ENCODE data around the gene NACC2.

GRCh38 chr9:136007934-136008692 is 87.0 kb downstream of the NACC2 start:
- no peak for TF ChIP-seq CTCF (IDR thresholded peaks at IDR 0.05)
- no peak for TF ChIP-seq POLR2AphosphoS5 (IDR thresholded peaks at IDR 0.05; ENCODE audit: low read depth, low read length)
- TF ChIP-seq TAF1 (IDR thresholded peaks at IDR 0.05; ENCODE audit: borderline replicate concordance, low read depth, low read length), result no peak
- no peak for TF ChIP-seq EZH2phosphoT487 (IDR thresholded peaks at IDR 0.05; ENCODE audit: borderline replicate concordance, low read depth)
- TF ChIP-seq RFX5 (IDR thresholded peaks at IDR 0.05; ENCODE audit: low read length), result no peak
- TF ChIP-seq TEAD4 (IDR thresholded peaks at IDR 0.05; ENCODE audit: borderline replicate concordance, insufficient read depth), result no peak
- TF ChIP-seq GABPA (IDR thresholded peaks at IDR 0.05; ENCODE audit: low read depth), result no peak
- TF ChIP-seq USF1 (IDR thresholded peaks at IDR 0.05; ENCODE audit: borderline replicate concordance, low read depth), result no peak
- no peak for TF ChIP-seq YY1 (IDR thresholded peaks at IDR 0.05; ENCODE audit: low read depth)
- TF ChIP-seq USF2 (IDR thresholded peaks at IDR 0.05; ENCODE audit: borderline replicate concordance, low read depth, low read length), result no peak
- no peak for TF ChIP-seq MXI1 (IDR thresholded peaks at IDR 0.05; ENCODE audit: low read depth, low read length)
- no peak for TF ChIP-seq MAX (IDR thresholded peaks at IDR 0.05; ENCODE audit: low read depth)
- TF ChIP-seq FOXM1 (IDR thresholded peaks at IDR 0.05; ENCODE audit: low read depth), result no peak
